Measurements from ENCODE around the gene MRPS10.

- no peak for TF ChIP-seq CTCF (IDR thresholded peaks at IDR 0.05; ENCODE audit: insufficient read depth, low read depth, low read length)
- no peak for TF ChIP-seq EZH2 (IDR thresholded peaks at IDR 0.05; ENCODE audit: insufficient read depth, low read length)
Observed at GRCh38 chr6:42165016-42165415, 52.6 kb downstream of the MRPS10 start.

Data from astrocyte (in vitro differentiated cells and primary cell).